Neural cell (in vitro differentiated cells): Measurements from ENCODE around the gene ERGIC3. TPM values are rescaled to one million over a fixed set of nuclear protein-coding genes. Genes with fewer than 3 reads are reported as not detected.

Experiments
- H2AFZ ChIP-seq: fragments of 200-600, 300-800 bp; sonication (generic), shearing (Covaris generic); 2 replicates; pipeline ENCODE4 v1.6.0; 2014; ENCODE audit warnings: low read depth, mild to moderate bottlenecking, antibody characterized with exemption, low read length, moderate library complexity
- H3F3A ChIP-seq: fragments of 200-600 bp; shearing (Covaris generic); 2 replicates; pipeline ENCODE4 v1.6.1; 2016; ENCODE audit warnings: mild to moderate bottlenecking, moderate library complexity, mixed read lengths, antibody characterized with exemption, low read length; ENCODE audit not compliant: insufficient read depth, poor library complexity, severe bottlenecking
- H3K27ac ChIP-seq: fragments of 200-600, 300-800 bp; sonication (generic), shearing (Covaris generic); 2 replicates; pipeline ENCODE4 v1.5.1; 2014; ENCODE audit warnings: mild to moderate bottlenecking, low read length, moderate library complexity
- H3K27me3 ChIP-seq: fragments of 300-800, 200-600 bp; sonication (generic), shearing (Covaris generic); 2 replicates; pipeline ENCODE4 v1.6.0; 2014; ENCODE audit warnings: mild to moderate bottlenecking, low read depth, low read length, moderate library complexity; ENCODE audit not compliant: insufficient read depth
- H3K36me3 ChIP-seq: fragments of 300-800, 200-600 bp; sonication (generic), shearing (Covaris generic); 2 replicates; pipeline ENCODE4 v1.5.1; 2014; ENCODE audit warnings: mild to moderate bottlenecking, antibody characterized with exemption, low read length, moderate library complexity; ENCODE audit not compliant: insufficient read depth
- H3K4me2 ChIP-seq: fragments of 300-800, 200-600 bp; sonication (generic), shearing (Covaris generic); 2 replicates; pipeline ENCODE4 v1.6.0; 2014; ENCODE audit warnings: mild to moderate bottlenecking, low read length
- H3K4me3 ChIP-seq: fragments of 300-800, 200-600 bp; sonication (generic), shearing (Covaris generic); 2 replicates; pipeline ENCODE4 v1.5.1; 2014; ENCODE audit warnings: mild to moderate bottlenecking, low read length, moderate library complexity
- H3K79me2 ChIP-seq: fragments of 200-600 bp; shearing (Covaris generic); replicated peaks from 2 replicates; pipeline ENCODE4 v1.6.0; 2014; ENCODE audit warnings: mild to moderate bottlenecking, low read length, moderate library complexity; ENCODE audit not compliant: insufficient read depth
- H3K9ac ChIP-seq: fragments of 300-800, 200-600 bp; sonication (generic), shearing (Covaris generic); 2 replicates; pipeline ENCODE4 v1.6.1; 2016; ENCODE audit warnings: mild to moderate bottlenecking, low read length, mixed read lengths
- H3K9me2 ChIP-seq: fragments of 200-600 bp; shearing (Covaris generic); 2 replicates; pipeline ENCODE4 v1.6.1; 2016; ENCODE audit warnings: mild to moderate bottlenecking, low read length, mixed read lengths; ENCODE audit not compliant: insufficient read depth
- H3K9me3 ChIP-seq: fragments of 200-600, 300-800 bp; sonication (generic), shearing (Covaris generic); 2 replicates; pipeline ENCODE4 v1.6.1; 2016; ENCODE audit warnings: mild to moderate bottlenecking, mixed run types, low read length, moderate library complexity, mixed read lengths
- H4K20me1 ChIP-seq: fragments of 200-600 bp; shearing (Covaris generic); 2 replicates; pipeline ENCODE4 v1.6.1; 2016; ENCODE audit warnings: mild to moderate bottlenecking, mixed run types; ENCODE audit not compliant: insufficient read depth
- EP300 ChIP-seq: fragments of 450-650 bp; conservative IDR thresholded peaks from 2 replicates; pipeline ENCODE4 v1.6.1; 2014; ENCODE audit warnings: antibody characterized with exemption, mild to moderate bottlenecking, moderate library complexity; ENCODE audit not compliant: poor library complexity, severe bottlenecking
- EZH2 ChIP-seq: fragments of 200-600, 300-800 bp; shearing (Covaris generic), sonication (generic); IDR thresholded peaks from 2 replicates; pipeline ENCODE4 v1.6.1; 2014; ENCODE audit warnings: antibody characterized with exemption, low read length, borderline replicate concordance, mild to moderate bottlenecking; ENCODE audit not compliant: insufficient read depth, poor library complexity, severe bottlenecking
- MXI1 ChIP-seq: fragments of 450-650 bp; conservative IDR thresholded peaks from 2 replicates; pipeline ENCODE4 v1.6.1; 2014; ENCODE audit warnings: antibody characterized with exemption, mild to moderate bottlenecking; ENCODE audit not compliant: poor library complexity, severe bottlenecking
- POLR2AphosphoS5 ChIP-seq: IDR thresholded peaks from 2 replicates; pipeline ENCODE4 v1.6.1; 2012
- RAD21 ChIP-seq: fragments of 450-650 bp; conservative IDR thresholded peaks from 2 replicates; pipeline ENCODE4 v1.6.1; 2014; ENCODE audit warnings: antibody characterized with exemption, mild to moderate bottlenecking, moderate library complexity
- REST ChIP-seq: IDR thresholded peaks from 2 replicates; pipeline ENCODE4 v1.6.1; 2012; ENCODE audit warnings: borderline replicate concordance
- SMC3 ChIP-seq: fragments of 450-650 bp; conservative IDR thresholded peaks from 2 replicates; pipeline ENCODE4 v1.6.1; 2014; ENCODE audit warnings: antibody characterized with exemption, mild to moderate bottlenecking, moderate library complexity; ENCODE audit not compliant: poor library complexity
- TAF1 ChIP-seq: IDR thresholded peaks from 2 replicates; pipeline ENCODE4 v1.6.1; 2012; ENCODE audit warnings: low read depth
- polyA plus RNA-seq: library from polyadenylated mRNA; depleted of rRNA; stranded (reverse); fragments of >200 nt; gene quantifications from 2 replicates; pipeline ENCODE4 v1.2.3, GENCODE V29; 2014
- TF ChIP-seq, protein P1 (sequence below): fragments of 450-650 bp; IDR thresholded peaks from 2 replicates; pipeline ENCODE4 v1.5.1; 2014; ENCODE audit warnings: antibody characterized with exemption, mild to moderate bottlenecking, moderate library complexity; ENCODE audit not compliant: poor library complexity, severe bottlenecking

The ERGIC3 gene
- polyA plus RNA-seq, 1 donor from 2014 or later, result 385 TPM

GRCh38 chr20:35598899-35599775 is 57.3 kb downstream of the ERGIC3 start:
- no peaks in the 10 kb centered on the region for H3K9me3 ChIP-seq
- no peaks in the 10 kb centered on the region for H4K20me1 ChIP-seq
- H2AFZ ChIP-seq, result no peak overlapping the region
- H3K79me2 ChIP-seq, result no peaks in the 10 kb centered on the region
- peaks cover 29% of the 10 kb centered on the region for H3K27me3 ChIP-seq
- no peak overlapping the region for H3K4me3 ChIP-seq
- H3K9ac ChIP-seq, result no peak overlapping the region
- H3K9me2 ChIP-seq, result no peaks in the 10 kb centered on the region
- H3K4me2 ChIP-seq, result no peak overlapping the region
- no peak for TF ChIP-seq RAD21
- no peak for TF ChIP-seq EP300
- TF ChIP-seq, protein P1, sequence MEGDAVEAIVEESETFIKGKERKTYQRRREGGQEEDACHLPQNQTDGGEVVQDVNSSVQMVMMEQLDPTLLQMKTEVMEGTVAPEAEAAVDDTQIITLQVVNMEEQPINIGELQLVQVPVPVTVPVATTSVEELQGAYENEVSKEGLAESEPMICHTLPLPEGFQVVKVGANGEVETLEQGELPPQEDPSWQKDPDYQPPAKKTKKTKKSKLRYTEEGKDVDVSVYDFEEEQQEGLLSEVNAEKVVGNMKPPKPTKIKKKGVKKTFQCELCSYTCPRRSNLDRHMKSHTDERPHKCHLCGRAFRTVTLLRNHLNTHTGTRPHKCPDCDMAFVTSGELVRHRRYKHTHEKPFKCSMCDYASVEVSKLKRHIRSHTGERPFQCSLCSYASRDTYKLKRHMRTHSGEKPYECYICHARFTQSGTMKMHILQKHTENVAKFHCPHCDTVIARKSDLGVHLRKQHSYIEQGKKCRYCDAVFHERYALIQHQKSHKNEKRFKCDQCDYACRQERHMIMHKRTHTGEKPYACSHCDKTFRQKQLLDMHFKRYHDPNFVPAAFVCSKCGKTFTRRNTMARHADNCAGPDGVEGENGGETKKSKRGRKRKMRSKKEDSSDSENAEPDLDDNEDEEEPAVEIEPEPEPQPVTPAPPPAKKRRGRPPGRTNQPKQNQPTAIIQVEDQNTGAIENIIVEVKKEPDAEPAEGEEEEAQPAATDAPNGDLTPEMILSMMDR, result no peak
- TF ChIP-seq REST, result no peak
- no peak for TF ChIP-seq TAF1
- no peak for TF ChIP-seq SMC3
- TF ChIP-seq EZH2, result no peak
- TF ChIP-seq POLR2AphosphoS5, result no peak
- no peak for TF ChIP-seq MXI1
- H3K27ac ChIP-seq, result no peak overlapping the region
- no peaks in the 10 kb centered on the region for H3F3A ChIP-seq
- no peaks in the 10 kb centered on the region for H3K36me3 ChIP-seq

DNA sequence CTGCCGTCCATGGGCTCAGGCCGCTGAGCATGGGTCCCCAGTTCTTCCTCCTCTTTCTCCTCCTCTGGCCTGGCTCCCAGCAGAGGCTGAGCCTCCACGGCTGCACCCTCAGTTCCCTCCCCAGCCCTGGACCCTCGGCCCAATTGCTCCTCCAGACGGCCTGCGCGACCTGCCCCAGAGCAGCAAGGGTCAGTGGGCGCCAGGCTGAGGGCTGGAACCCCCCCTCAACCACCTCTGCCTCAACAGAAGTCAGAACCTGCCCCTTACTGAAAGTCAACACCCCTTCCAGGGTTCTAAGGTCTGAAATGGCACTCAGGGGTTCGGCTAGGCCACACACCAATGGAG is 57.9 kb downstream of the ERGIC3 start:
- Histone ChIP-seq H3K79me2 (no peaks in the 10 kb centered on the region), H3F3A (no peaks in the 10 kb centered on the region), H4K20me1 (no peaks in the 10 kb centered on the region), H3K27ac (no peak overlapping the region), H3K9ac (no peak overlapping the region), H3K4me3 (no peak overlapping the region), H2AFZ (no peak overlapping the region), H3K27me3 (peaks cover 29% of the 10 kb centered on the region), H3K4me2 (no peak overlapping the region), H3K9me2 (no peaks in the 10 kb centered on the region), H3K36me3 (no peaks in the 10 kb centered on the region), H3K9me3 (no peaks in the 10 kb centered on the region)
- TF ChIP-seq EZH2 (no peak), EP300 (no peak), TAF1 (no peak), RAD21 (no peak), POLR2AphosphoS5 (no peak), SMC3 (no peak), REST (no peak), MXI1 (no peak)
- TF ChIP-seq, protein P1, result no peak
